HEK293 (cell line): ENCODE data around the gene R3HDML.

ENCODE experiments used
- HOXD13 ChIP-seq: sonication (generic); formaldehyde crosslinking; IDR thresholded peaks from 2 replicates; pipeline ENCODE4 v1.8.0; 2022; ENCODE audit warnings: missing genetic modification reagents, borderline replicate concordance
- MEIS1 ChIP-seq: sonication (generic); formaldehyde crosslinking; IDR thresholded peaks from 2 replicates; pipeline ENCODE4 v1.8.1; 2022; ENCODE audit warnings: missing genetic modification reagents, mild to moderate bottlenecking, borderline replicate concordance
- TSHZ1 ChIP-seq: fragments of 450-650 bp; formaldehyde crosslinking; IDR thresholded peaks from 2 replicates; pipeline ENCODE4 v1.5.1; 2016; ENCODE audit warnings: missing biosample characterization, missing genetic modification characterization, borderline replicate concordance
- ZBTB10 ChIP-seq: fragments of 450-650 bp; formaldehyde crosslinking; IDR thresholded peaks from 2 replicates; pipeline ENCODE4 v1.5.1; 2016; ENCODE audit warnings: missing biosample characterization, missing genetic modification characterization
- ZNF155 ChIP-seq: fragments of 450-650 bp; formaldehyde crosslinking; IDR thresholded peaks from 2 replicates; pipeline ENCODE4 v1.5.1; 2016; ENCODE audit warnings: missing biosample characterization, missing genetic modification characterization
- ZNF157 ChIP-seq: fragments of 450-650 bp; formaldehyde crosslinking; IDR thresholded peaks from 2 replicates; pipeline ENCODE4 v1.5.1; 2016; ENCODE audit warnings: missing biosample characterization, missing genetic modification characterization
- ZNF18 ChIP-seq: fragments of 450-650 bp; formaldehyde crosslinking; IDR thresholded peaks from 2 replicates; pipeline ENCODE4 v1.5.1; 2016; ENCODE audit warnings: missing biosample characterization, missing genetic modification characterization
- ZNF214 ChIP-seq: fragments of 450-650 bp; formaldehyde crosslinking; IDR thresholded peaks from 2 replicates; pipeline ENCODE4 v1.5.1; 2017; ENCODE audit warnings: missing biosample characterization, mild to moderate bottlenecking, missing genetic modification characterization, borderline replicate concordance
- ZNF23 ChIP-seq: fragments of 450-650 bp; formaldehyde crosslinking; IDR thresholded peaks from 2 replicates; pipeline ENCODE4 v1.5.1; 2016; ENCODE audit warnings: missing biosample characterization, missing genetic modification characterization, borderline replicate concordance
- ZNF350 ChIP-seq: fragments of 450-650 bp; formaldehyde crosslinking; IDR thresholded peaks from 2 replicates; pipeline ENCODE4 v1.5.0; 2017; ENCODE audit warnings: missing biosample characterization, mild to moderate bottlenecking, missing genetic modification characterization
- ZNF354C ChIP-seq: fragments of 450-650 bp; formaldehyde crosslinking; IDR thresholded peaks from 2 replicates; pipeline ENCODE4 v1.5.1; 2016; ENCODE audit warnings: missing biosample characterization, missing genetic modification characterization, low read depth, borderline replicate concordance
- ZNF473 ChIP-seq: fragments of 450-650 bp; formaldehyde crosslinking; IDR thresholded peaks from 2 replicates; pipeline ENCODE4 v1.5.1; 2017; ENCODE audit warnings: missing biosample characterization, missing genetic modification characterization
- ZNF558 ChIP-seq: fragments of 450-650 bp; formaldehyde crosslinking; IDR thresholded peaks from 2 replicates; pipeline ENCODE4 v1.5.1; 2016; ENCODE audit warnings: missing biosample characterization, missing genetic modification characterization
- ZNF610 ChIP-seq: fragments of 450-650 bp; formaldehyde crosslinking; IDR thresholded peaks from 2 replicates; pipeline ENCODE4 v1.5.1; 2016; ENCODE audit warnings: missing biosample characterization, missing genetic modification characterization, borderline replicate concordance
- ZNF645 ChIP-seq: fragments of 450-650 bp; formaldehyde crosslinking; IDR thresholded peaks from 2 replicates; pipeline ENCODE4; 2016; ENCODE audit warnings: missing biosample characterization, missing genetic modification characterization
- ZNF785 ChIP-seq: fragments of 450-650 bp; formaldehyde crosslinking; IDR thresholded peaks from 2 replicates; pipeline ENCODE4 v1.5.1; 2016; ENCODE audit warnings: missing biosample characterization, missing genetic modification characterization
- TF ChIP-seq, protein P1 (sequence below): fragments of 450-650 bp; formaldehyde crosslinking; IDR thresholded peaks from 2 replicates; pipeline ENCODE4 v1.5.1; 2016; ENCODE audit warnings: missing biosample characterization, missing genetic modification characterization
- TF ChIP-seq, protein P2 (sequence below): fragments of 450-650 bp; formaldehyde crosslinking; IDR thresholded peaks from 2 replicates; pipeline ENCODE4 v1.5.1; 2017; ENCODE audit warnings: missing biosample characterization, missing genetic modification characterization
- TF ChIP-seq, protein P3 (sequence below): fragments of 450-650 bp; formaldehyde crosslinking; IDR thresholded peaks from 2 replicates; pipeline ENCODE4 v1.5.1; 2016; ENCODE audit warnings: missing biosample characterization, missing genetic modification characterization
- TF ChIP-seq, protein P4 (sequence below): fragments of 450-650 bp; formaldehyde crosslinking; IDR thresholded peaks from 2 replicates; pipeline ENCODE4 v1.5.1; 2016; ENCODE audit warnings: missing biosample characterization, missing genetic modification characterization

Gene R3HDML

GRCh38 chr20:44310664-44311639 lies 25.9 kb upstream of the R3HDML start, which contains the start of gene FITM2 (continued):
- TF ChIP-seq, protein P1, sequence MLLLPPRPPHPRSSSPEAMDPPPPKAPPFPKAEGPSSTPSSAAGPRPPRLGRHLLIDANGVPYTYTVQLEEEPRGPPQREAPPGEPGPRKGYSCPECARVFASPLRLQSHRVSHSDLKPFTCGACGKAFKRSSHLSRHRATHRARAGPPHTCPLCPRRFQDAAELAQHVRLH, result no peak
- TF ChIP-seq ZNF473, result no peak
- no peak for TF ChIP-seq ZNF214 (tag by site-specific recombination)
- no peak for TF ChIP-seq ZNF155
- TF ChIP-seq MEIS1, result no peak
- no peak for TF ChIP-seq ZNF645 (tag by site-specific recombination)
- no peak for TF ChIP-seq ZNF610 (tag by site-specific recombination)
- peak; percentile 64; the same call in 1 of the 2 replicates for TF ChIP-seq TSHZ1 (tag by site-specific recombination)
- no peak for TF ChIP-seq ZNF350 (tag by site-specific recombination)
- no peak; the same call in 1 of the 2 replicates for TF ChIP-seq ZNF785 (tag by site-specific recombination)
- TF ChIP-seq HOXD13 (CRISPR knock-in tag), result no peak; the same call in 1 of the 2 replicates
- TF ChIP-seq, protein P2, sequence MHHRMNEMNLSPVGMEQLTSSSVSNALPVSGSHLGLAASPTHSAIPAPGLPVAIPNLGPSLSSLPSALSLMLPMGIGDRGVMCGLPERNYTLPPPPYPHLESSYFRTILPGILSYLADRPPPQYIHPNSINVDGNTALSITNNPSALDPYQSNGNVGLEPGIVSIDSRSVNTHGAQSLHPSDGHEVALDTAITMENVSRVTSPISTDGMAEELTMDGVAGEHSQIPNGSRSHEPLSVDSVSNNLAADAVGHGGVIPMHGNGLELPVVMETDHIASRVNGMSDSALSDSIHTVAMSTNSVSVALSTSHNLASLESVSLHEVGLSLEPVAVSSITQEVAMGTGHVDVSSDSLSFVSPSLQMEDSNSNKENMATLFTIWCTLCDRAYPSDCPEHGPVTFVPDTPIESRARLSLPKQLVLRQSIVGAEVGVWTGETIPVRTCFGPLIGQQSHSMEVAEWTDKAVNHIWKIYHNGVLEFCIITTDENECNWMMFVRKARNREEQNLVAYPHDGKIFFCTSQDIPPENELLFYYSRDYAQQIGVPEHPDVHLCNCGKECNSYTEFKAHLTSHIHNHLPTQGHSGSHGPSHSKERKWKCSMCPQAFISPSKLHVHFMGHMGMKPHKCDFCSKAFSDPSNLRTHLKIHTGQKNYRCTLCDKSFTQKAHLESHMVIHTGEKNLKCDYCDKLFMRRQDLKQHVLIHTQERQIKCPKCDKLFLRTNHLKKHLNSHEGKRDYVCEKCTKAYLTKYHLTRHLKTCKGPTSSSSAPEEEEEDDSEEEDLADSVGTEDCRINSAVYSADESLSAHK, result no peak
- TF ChIP-seq ZBTB10, result peak; percentile 66; the same call in 1 of the 2 replicates
- no peak for TF ChIP-seq ZNF18 (tag by site-specific recombination)
- TF ChIP-seq, protein P3, sequence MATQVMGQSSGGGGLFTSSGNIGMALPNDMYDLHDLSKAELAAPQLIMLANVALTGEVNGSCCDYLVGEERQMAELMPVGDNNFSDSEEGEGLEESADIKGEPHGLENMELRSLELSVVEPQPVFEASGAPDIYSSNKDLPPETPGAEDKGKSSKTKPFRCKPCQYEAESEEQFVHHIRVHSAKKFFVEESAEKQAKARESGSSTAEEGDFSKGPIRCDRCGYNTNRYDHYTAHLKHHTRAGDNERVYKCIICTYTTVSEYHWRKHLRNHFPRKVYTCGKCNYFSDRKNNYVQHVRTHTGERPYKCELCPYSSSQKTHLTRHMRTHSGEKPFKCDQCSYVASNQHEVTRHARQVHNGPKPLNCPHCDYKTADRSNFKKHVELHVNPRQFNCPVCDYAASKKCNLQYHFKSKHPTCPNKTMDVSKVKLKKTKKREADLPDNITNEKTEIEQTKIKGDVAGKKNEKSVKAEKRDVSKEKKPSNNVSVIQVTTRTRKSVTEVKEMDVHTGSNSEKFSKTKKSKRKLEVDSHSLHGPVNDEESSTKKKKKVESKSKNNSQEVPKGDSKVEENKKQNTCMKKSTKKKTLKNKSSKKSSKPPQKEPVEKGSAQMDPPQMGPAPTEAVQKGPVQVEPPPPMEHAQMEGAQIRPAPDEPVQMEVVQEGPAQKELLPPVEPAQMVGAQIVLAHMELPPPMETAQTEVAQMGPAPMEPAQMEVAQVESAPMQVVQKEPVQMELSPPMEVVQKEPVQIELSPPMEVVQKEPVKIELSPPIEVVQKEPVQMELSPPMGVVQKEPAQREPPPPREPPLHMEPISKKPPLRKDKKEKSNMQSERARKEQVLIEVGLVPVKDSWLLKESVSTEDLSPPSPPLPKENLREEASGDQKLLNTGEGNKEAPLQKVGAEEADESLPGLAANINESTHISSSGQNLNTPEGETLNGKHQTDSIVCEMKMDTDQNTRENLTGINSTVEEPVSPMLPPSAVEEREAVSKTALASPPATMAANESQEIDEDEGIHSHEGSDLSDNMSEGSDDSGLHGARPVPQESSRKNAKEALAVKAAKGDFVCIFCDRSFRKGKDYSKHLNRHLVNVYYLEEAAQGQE (tag by site-specific recombination), result peak; percentile 61; the same call in 1 of the 2 replicates
- no peak for TF ChIP-seq ZNF354C
- TF ChIP-seq ZNF23 (tag by site-specific recombination), result no peak
- TF ChIP-seq ZNF558 (tag by site-specific recombination), result no peak
- TF ChIP-seq, protein P4, sequence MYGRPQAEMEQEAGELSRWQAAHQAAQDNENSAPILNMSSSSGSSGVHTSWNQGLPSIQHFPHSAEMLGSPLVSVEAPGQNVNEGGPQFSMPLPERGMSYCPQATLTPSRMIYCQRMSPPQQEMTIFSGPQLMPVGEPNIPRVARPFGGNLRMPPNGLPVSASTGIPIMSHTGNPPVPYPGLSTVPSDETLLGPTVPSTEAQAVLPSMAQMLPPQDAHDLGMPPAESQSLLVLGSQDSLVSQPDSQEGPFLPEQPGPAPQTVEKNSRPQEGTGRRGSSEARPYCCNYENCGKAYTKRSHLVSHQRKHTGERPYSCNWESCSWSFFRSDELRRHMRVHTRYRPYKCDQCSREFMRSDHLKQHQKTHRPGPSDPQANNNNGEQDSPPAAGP (tag by site-specific recombination), result peak; percentile 97
- no peak for TF ChIP-seq ZNF157 (tag by site-specific recombination)
